Measurements from ENCODE around the gene RABIF.
"Not testable (repeated sequence)": the region's sequence is repeated elsewhere in the genome, so short reads cannot be mapped to it uniquely, and the experiment has no call there.

Gene RABIF

GRCh38 chr1:202905331-202905730, 16.4 kb upstream of the RABIF start:
- no peak for TF ChIP-seq CTCF (IDR thresholded peaks at IDR 0.05; ENCODE audit: extremely low read depth, insufficient read depth, missing control alignments)
- in situ Hi-C loops (cut with MboI; ENCODE audit: low pct_unique_long_range_greater_than_20kb, low sequenced_read_pairs, unreplicated experiment), result no loop called here

GRCh38 chr1:202903808-202904207, 14.9 kb upstream of the RABIF start:
- in situ Hi-C loops (cut with MboI; ENCODE audit: low pct_unique_long_range_greater_than_20kb, low sequenced_read_pairs, unreplicated experiment); DNase-seq (ENCODE audit: low spot score): not testable (repeated sequence)

More at GRCh38 chr1:202905331-202905730, 16.4 kb upstream of the RABIF start:
- DNase-seq (ENCODE audit: low spot score), result no peak

- in situ Hi-C loops (cut with MboI; ENCODE audit: low pct_unique_long_range_greater_than_20kb, low sequenced_read_pairs, unreplicated experiment), result no loop called here
- no peak for TF ChIP-seq CTCF (IDR thresholded peaks at IDR 0.05; ENCODE audit: extremely low read depth, insufficient read depth, missing control alignments)
- no peak for DNase-seq (ENCODE audit: low spot score)
Observed at GRCh38 chr1:202901555-202901954, 12.6 kb upstream of the RABIF start.

GRCh38 chr1:202892501-202892900, 3.6 kb upstream of the RABIF start:
- TF ChIP-seq CTCF (IDR thresholded peaks at IDR 0.05; ENCODE audit: extremely low read depth, insufficient read depth, missing control alignments), result no peak
- in situ Hi-C loops (cut with MboI; ENCODE audit: low pct_unique_long_range_greater_than_20kb, low sequenced_read_pairs, unreplicated experiment), result no loop called here
- DNase-seq (ENCODE audit: low spot score), result no peak

GRCh38 chr1:202890392-202890791, 1.4 kb upstream of the RABIF start:
- in situ Hi-C loops (cut with MboI; ENCODE audit: low pct_unique_long_range_greater_than_20kb, low sequenced_read_pairs, unreplicated experiment), result no loop called here
- no peak for TF ChIP-seq CTCF (IDR thresholded peaks at IDR 0.05; ENCODE audit: extremely low read depth, insufficient read depth, missing control alignments)
- no peak for DNase-seq (ENCODE audit: low spot score)

GRCh38 chr1:202888221-202888530, 773 bp downstream of the RABIF start:
- no peak for DNase-seq (ENCODE audit: low spot score)
- in situ Hi-C loops (cut with MboI; ENCODE audit: low pct_unique_long_range_greater_than_20kb, low sequenced_read_pairs, unreplicated experiment), result no loop called here
- TF ChIP-seq CTCF (IDR thresholded peaks at IDR 0.05; ENCODE audit: extremely low read depth, insufficient read depth, missing control alignments), result no peak

GRCh38 chr1:202880961-202881460, 7.9 kb downstream of the RABIF start:
- no peak for TF ChIP-seq CTCF (IDR thresholded peaks at IDR 0.05; ENCODE audit: extremely low read depth, insufficient read depth, missing control alignments)
- DNase-seq (ENCODE audit: low spot score), result no peak
- in situ Hi-C loops (cut with MboI; ENCODE audit: low pct_unique_long_range_greater_than_20kb, low sequenced_read_pairs, unreplicated experiment), result no loop called here

All from GM13977 (cell line).